NCI-H748 (cell line): ENCODE results near the gene ZIC2.

Experiments used
- DNase-seq: peaks from one replicate; lab custom pipeline; 2025; ENCODE audit not compliant: unreplicated experiment; lab: John Stamatoyannopoulos, UW

ZIC2 gene

GRCh38 chr13:99959127-99959539 is 22.5 kb upstream of the ZIC2 start:
- no peak for DNase-seq

GRCh38 chr13:99959540-99960230 is 21.9 kb upstream of the ZIC2 start:
- peak; percentile 81 for DNase-seq

DNA sequence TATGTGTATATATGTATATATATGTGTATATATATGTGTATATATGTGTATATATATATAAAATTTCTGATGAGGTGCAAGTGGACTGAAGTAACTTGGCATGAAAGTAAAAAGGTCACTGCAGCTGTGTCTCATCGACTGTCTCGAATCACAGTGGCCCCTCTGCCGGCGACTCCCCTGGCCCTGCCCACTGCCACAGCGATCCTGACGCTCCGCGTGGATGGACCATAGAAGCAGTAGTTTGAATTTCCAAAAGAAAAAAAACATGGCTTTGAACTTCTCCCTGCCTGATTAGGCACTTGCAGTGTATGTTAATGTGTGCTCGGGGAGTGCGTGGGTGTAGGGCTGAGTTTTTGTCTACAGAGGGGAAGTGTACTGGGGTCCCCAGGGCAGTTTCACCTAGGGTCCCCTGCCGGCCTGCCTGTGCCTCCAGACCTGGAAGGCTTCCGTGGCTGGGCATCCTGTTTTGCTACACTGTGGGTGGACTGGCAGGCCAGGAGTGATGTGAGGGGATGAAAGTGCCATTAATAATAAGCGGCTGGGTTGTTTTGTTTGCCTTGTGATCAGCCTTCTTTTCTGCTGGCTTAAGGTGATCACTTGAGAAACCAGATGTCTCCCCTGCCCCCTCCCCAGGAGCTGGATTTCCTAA is 20.8 kb upstream of the ZIC2 start:
- DNase-seq = peak; percentile 86

GRCh38 chr13:99961636-99962035 is 19.9 kb upstream of the ZIC2 start:
- no peak for DNase-seq

GRCh38 chr13:99962242-99962641 is 19.3 kb upstream of the ZIC2 start:
- peak; percentile 85 for DNase-seq

- no peak for DNase-seq
Observed at GRCh38 chr13:99963816-99964339, 17.7 kb upstream of the ZIC2 start.

GRCh38 chr13:99965329-99966000 is 16.1 kb upstream of the ZIC2 start:
- no peak for DNase-seq

DNA sequence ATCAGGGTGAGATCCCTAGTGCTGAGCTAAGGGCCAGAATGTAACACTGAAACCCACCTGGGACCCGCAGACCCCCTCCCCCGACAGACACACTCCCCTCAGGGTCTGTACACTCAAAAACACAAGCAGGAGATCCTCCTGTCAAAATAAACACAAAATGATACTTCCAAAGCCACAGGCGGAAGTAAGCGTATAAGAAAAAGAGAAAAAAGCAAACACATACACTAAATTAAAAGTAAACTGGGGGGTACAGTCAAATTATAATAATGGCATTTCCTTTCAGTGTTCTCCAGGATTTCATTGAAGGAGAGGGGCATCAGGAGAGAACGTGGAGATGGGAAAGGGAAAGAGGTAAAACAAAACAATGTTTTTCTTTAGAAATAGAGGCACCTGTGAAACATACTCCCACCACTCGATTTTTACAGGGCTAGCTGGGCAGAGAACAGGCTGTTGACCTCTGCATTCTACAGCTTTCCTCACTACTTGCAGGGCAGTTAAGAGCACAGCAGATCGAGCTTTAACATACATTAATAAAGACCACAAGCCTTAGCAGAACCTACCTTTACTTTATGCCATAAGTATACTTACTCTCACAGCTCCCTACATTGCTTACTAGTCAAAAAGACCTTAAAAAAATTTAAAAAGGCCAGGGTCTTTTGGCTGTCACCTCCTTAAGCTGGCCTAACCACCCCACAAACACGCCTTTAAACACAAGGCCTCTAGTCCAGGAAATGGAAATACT is 15.3 kb upstream of the ZIC2 start:
- no peak for DNase-seq

DNA sequence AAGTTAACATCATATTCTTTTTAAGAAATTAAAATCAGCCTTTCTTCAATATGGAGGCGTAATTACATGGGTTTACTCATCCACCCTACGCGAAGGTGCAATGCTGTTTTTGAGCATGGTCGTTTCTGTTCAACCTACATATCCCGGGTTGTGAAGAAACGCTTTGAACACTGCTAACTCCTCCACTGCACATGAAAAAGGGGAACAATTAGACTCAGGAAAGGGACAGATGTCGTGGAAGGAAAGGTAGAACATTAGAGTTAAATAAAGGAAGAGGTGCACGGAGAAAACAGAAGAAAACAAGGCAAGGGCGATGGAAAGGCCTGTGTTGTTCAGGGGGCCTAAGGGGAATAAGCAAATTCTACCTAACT is 14.1 kb upstream of the ZIC2 start:
- DNase-seq = peak; percentile 52

- DNase-seq = peak; percentile 71
Observed at GRCh38 chr13:99967869-99968520, 13.6 kb upstream of the ZIC2 start.

DNA sequence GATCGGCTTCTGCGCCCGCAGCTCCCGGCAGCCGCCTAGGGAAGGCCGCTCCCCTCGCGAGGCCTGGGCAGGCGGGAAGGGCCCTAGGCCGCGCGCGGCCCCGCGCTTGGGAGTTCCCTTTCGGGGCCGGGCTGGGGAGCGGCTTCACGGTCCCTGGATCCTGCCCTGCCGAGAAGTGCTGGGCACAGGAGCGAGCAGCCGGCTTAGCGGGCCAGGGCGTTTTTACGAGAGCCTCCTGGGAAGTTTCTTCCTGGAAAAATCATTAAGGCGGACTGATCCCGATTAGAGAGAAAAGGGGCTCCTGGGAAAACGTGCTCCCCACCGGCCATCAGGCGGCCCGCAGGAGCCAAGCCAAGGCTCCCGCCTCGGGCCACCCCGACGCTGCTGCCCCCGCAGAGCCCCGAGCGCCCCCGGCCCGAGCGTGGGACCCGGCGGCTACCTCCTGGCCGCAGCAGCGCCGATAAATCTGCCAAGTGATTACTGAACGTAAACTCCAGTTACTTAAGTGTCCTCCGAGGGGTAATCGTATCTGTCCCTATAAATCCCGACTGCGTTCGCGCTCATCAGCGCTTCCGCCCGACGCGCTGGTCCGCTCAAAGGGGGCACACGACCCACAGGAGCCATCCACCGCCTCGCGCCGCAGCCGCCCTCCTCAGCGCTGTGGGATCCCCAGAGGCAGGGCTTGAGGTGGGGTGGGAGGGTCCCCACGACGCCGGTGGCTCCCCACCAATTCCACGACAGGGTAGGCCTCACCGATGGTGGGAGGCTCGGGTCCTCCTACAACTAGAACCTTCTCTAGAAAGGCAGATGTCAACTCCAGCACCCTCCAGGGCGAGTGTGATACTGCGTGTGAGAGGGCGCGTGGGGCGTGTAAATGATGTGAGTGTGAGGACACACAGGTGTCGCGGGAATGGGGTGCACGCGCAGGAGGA is 12.8 kb upstream of the ZIC2 start:
- peak; percentile 65 for DNase-seq

DNA sequence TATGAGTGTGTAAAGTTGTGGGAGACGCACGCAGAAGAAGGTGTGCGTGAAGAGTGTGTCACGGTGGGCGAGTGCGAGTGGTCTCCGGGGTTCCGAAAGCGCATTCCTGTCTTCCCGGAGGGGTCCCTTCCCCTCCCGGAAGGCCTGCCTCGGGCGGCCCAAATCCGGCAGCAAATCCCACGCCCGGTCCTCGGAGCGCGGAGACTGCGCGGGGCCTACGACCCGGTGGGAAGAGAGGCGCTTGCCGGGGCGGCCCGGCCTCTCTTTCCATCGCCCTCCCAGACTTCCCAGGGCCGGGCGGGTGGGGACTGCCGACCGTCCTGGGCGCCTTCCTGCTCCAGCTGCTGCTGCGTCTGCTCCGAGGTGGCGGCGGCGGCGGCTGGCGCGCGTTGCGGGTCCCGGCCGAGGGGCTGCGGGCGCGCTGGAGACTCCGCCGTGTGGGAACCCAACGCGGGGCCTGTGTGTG is 12.1 kb upstream of the ZIC2 start:
- DNase-seq = no peak

- DNase-seq = peak; percentile 90
Observed at GRCh38 chr13:99969919-99970650, 11.5 kb upstream of the ZIC2 start.

GRCh38 chr13:99970651-99971575 is 10.7 kb upstream of the ZIC2 start:
- DNase-seq = peak; percentile 87

DNA sequence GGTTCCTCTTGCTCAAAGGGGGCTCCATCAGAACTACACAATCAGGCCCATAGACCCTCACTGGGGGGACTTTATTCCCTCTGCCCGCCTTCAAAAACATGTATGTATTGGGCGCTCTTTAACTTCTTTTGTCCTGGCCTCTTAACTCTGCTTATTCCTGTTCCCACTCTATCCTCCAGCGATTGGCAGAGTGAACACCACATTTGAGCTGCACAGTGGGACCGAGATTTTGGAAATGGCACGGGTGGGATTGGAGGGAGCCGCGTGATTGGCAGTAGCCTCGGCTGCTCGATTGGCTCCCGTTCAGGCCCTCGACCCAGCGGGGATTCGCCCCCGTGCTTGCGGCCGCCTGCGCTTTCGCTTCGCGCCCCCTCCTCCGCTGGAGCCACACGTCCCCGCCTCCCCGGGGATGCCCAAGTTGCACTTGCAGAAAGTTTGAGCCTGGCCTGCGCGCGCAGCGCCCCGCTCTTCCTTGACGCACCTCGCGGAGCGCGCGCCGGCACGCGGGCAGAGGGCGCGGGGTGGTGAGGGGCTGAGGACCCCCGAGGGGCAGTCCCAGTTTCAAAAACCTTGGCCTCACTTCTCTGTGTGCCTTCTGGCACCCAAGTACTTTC is 9.9 kb upstream of the ZIC2 start, which contains the start of gene ZIC5:
Gene ZIC5 (minus strand): TSS at position 192 of the 614 bp plus-strand sequence. CDS start 164 bp downstream, at position 28.
- peak; percentile 90 for DNase-seq

DNA sequence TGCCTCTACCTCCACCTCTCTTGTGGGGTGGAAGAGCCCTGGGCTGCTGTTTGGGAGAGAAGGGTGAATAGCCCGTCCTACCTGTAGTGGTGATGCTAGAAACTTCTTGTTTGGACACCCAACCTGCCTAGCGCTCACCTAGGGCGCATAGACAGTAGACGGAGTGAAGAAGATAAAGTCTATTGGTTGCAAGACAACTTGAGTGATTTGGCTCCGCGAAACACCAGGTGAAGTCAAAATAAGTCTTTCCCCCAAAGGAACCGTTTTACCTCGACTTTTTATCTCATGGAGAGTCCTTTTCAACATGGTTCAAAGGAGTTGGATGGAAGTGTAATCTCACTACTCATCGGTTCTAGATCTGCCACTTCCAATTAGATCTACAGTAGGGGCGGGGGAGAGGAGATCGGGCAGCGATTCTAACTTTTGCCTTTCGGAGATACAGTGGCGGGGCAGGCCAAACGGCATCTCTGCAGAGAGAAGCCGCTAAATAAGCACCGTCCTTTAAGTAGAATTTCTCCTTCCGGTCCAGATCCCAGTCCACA is 9.3 kb upstream of the ZIC2 start:
- DNase-seq = no peak
